Measurements from ENCODE around the gene ELP4.
"Not testable (repeated sequence)": the region's sequence is repeated elsewhere in the genome, so short reads cannot be mapped to it uniquely, and the experiment has no call there.

The ELP4 gene

DNA sequence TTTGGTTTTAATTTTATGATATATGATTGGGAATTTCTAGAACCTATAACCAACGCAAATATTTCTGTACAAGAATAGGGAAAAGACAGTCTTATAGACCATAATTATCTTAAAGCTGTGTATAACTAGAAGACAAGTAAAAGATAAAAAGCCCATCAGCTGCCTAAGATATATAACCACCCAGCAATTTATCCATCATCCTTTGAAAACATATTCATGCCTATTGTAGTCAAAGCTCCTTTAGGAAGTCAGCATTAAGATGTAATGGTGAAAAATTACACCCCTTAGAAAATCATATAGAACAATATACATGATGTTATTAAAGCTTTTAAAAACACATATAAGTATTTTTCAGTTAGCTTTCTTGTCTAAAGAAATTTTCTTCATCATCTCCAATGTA is 46.4 kb downstream of the ELP4 start:
- no peak for DNase-seq

DNA sequence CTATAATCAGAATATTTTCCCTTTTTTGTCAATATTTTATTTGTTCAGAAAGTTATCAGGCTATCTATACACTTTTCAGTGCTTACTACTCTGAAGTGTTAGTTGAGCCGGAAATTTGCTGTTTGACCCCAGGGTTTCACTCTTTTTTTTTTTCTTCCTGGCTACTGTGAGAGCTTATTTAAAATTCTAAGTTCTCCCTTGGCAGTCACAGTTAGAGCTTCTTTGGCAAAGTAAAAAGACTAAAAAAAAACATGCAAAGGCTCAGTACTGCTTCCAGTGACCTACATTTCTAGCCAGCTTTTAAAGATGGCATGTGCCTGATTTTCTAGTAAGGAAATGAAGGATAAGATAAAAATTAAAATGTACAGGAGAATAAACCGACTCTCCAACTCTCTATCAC is 48.4 kb downstream of the ELP4 start:
- DNase-seq = no peak

DNA sequence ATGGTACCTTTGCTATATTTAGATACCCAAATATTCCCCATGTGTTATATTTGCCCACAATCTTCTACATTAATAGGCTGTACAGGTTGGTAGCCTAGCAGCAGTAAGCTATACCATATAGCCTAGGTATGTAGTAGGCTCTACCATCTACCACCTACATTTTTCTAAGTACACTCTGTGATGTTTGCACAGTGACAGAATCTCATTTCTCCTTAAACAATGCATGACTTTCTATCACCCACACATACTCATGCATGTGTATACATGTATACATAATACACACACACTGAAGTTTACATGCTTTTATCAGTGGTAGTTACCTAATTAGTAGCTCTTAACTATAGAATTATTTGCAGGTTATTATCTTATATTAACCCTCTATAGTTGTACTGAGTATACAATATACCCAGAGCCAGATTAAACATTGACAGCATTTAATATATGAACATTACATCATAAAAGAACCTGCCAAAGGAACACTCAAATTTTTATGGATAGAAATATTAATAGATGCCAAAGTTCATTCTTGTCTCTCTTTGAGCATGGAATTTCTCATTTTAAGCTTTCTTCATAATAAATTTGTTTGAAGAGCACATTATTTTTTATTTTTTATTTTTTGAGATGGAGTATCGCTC is 51.4 kb downstream of the ELP4 start:
- no peak for DNase-seq

DNA sequence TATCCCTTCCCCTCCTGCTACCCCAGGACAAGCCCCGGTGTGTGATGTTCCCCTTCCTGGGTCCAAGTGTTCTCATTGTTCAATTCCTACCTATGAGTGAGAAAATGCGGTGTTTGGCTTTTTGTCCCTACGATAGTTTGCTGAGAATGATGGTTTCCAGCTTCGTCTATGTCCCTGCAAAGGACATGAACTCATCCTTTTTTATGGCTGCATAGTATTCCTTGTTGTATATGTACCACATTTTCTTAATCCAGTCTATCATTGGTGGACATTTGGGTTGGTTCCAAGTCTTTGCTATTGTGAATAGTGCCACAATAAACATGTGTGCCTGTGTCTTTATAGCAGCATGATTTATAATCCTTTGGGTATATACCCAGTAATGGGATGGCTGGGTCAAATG is 55.0 kb downstream of the ELP4 start:
- not testable (repeated sequence) for DNase-seq

GRCh38 chr11:31574133-31574532 is 64.6 kb downstream of the ELP4 start:
- not testable (repeated sequence) for DNase-seq

GRCh38 chr11:31575764-31576163 is 66.2 kb downstream of the ELP4 start:
- DNase-seq = not testable (repeated sequence)

GRCh38 chr11:31579412-31579811 is 69.8 kb downstream of the ELP4 start:
- DNase-seq = not testable (repeated sequence)

GRCh38 chr11:31582697-31583096 is 73.1 kb downstream of the ELP4 start:
- no peak for DNase-seq

DNA sequence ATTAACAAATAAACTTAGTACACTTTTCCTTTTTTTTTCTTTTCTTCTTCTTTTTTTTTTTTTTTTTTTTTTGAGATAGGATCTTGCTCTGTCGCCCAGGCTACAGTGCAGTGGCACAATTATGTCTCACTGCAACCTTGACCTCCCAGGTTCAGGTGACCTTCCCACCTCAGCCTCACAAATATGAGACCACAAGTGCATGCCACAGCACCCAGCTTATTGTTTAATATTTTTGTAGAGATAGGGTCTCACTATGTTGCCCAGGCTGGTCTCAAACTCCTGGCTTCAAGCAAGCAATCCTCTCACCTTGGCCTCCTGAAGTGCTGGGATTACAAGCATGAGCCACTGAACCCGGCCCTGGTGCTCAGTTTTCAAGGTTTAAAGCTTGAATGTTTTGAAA is 88.9 kb downstream of the ELP4 start:
- no peak for DNase-seq

GRCh38 chr11:31601635-31602282 is 92.2 kb downstream of the ELP4 start:
- DNase-seq = no peak

DNA sequence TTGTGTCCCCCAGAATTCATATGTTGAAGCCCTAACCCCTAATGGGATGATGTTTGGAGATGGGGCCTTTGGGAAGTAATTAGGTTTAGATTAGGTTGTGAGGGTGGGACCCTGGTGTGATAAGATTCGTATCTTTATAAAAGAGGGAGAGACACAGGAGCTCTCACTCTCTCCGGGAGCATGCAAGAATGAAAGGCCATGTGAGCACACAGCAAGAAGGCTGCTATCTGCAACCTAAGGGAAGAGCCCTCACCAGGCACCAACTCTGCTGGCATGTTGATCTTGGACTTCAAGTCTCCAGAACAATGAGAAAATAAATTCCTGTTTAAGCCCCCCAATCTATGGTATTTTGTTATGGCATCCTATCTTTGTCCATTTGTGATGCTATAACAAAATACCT is 97.3 kb downstream of the ELP4 start:
- no peak for DNase-seq

DNA sequence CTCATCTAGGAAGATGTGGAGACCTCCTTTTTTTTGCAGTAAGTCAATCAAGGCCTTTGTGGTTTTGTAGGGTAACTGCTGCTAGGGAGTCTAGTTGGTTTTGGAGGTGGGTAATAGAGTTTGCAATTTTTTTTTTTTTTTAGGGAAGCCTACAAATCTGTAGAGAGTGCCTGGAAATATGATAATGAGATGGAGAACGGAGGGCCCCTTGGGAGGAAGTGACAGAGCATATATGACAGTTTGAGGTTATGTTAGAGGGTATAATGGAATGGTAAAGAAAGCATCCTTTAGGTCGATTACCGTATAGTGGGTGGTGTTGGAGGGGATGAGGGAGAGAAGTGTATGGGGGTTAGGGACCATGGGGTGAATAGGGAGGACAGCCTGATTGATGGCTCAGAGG is 98.3 kb downstream of the ELP4 start:
- DNase-seq = no peak

- no peak for DNase-seq
These were observed 99.4 kb downstream of the ELP4 start for GRCh38 chr11:31608995-31609394.

- DNase-seq = no peak
These were observed 101.0 kb downstream of the ELP4 start for GRCh38 chr11:31610544-31610943.

DNA sequence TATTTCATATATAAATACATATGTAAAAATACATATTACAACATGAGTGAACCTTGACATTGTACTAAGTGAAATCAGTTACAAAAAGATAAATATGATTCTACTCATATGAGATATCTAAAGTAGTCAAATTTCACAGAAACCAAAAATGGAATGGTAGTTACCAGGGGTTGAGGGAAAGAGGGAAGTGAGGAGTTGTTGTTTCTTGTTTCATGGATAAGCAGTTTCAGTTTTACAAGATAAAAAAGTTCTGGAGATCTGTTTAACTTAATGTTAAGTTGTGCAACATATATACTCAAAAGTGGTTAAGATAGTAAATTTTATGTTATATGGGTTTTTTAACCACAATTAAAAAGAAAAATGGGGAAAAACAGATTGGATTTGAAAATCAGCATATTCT is 107.7 kb downstream of the ELP4 start:
- DNase-seq = no peak

- no peak for DNase-seq
These were observed 110.4 kb downstream of the ELP4 start for GRCh38 chr11:31619980-31620379.

- DNase-seq = no peak
These were observed 110.9 kb downstream of the ELP4 start for GRCh38 chr11:31620434-31620833.

GRCh38 chr11:31625868-31626267 is 116.3 kb downstream of the ELP4 start:
- DNase-seq = no peak

- no peak for DNase-seq
These were observed 118.5 kb downstream of the ELP4 start for GRCh38 chr11:31628111-31628510.

DNA sequence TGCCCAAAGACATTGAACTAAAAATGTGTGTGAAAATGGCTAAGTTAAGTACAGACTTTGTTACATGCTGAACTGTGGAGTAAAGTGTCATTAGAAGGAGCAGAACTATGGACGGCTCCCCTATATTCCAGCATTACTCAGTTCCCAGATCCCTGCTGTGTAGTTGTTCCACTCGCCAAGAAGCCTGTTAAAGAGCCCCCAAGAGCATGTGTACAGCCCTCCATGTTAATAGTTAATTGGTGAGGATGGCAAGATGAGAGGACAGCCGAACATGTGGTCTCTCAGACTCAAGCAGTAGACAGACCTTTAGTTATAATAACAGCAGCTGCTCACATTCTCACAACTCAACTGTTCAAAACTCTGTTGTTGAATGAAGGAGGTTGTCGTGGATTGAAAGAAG is 127.4 kb downstream of the ELP4 start:
- DNase-seq = no peak

DNA sequence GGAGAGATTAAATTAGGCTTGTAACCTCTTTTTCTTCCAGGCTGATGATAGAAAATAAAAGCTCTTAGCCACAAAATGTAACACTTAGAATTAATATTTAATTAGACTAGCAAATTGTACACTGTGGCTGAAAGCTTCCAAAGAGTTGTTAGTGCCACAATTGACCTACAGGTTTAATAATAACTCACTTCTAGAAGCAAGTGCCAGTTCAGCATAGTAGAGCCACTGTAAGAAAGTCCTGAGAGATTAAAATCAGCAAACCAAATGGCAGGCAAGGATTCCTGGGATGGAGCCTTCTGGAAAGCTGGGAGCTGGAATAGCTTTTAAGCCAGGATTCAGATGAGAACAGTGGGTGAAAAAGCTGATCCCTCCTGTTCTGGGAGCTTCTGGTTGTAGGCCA is 131.0 kb downstream of the ELP4 start:
- no peak for DNase-seq

- peak; percentile 12 for DNase-seq
These were observed 132.0 kb downstream of the ELP4 start for GRCh38 chr11:31641477-31642062.

DNA sequence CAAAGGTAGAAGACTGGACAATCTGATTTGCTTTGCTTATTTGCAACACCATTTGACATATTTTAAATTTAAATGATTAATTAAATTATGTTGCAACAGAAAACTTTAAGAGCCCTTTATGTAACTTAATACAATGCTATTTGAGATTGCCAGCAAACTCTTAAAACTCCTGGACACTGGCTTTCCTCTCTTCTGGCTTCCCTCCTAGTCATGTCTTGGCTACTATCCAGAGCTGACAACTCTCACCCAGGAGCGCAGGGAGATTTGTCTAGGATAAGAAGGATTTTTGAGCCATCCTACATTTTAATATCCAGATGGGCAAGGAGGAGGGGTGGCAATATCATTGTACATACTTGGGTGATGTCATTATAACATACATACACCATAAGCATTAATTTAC is 134.3 kb downstream of the ELP4 start:
- no peak for DNase-seq

GRCh38 chr11:31645747-31646146 is 136.2 kb downstream of the ELP4 start:
- no peak for DNase-seq

DNA sequence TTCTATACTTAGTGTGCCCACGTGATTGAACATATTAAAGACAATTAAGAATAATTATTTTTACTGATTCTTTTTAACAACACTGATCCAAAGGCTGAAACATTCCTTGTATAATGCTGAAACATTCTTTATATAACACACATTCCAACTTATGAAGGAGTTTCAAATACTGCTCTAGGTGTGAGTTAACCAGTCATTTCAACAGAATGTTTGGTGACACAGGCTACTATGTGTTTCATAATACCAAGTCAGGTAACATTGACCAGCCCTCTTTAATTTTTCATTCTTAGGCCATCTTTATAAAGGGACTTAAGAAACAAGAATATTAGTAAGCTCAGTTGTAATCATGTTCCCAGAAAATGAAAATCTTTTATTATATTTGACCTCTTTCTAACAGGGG is 136.6 kb downstream of the ELP4 start:
- DNase-seq = no peak

Data from NCI-H510A treated with DMSO at 0.1 percent for 48 hours (cell line).